Measurements from ENCODE around the gene CCDC141.

- TF ChIP-seq CTCF (IDR thresholded peaks at IDR 0.05; ENCODE audit: poor library complexity) (no peak), EZH2 (IDR thresholded peaks at IDR 0.05; ENCODE audit: borderline replicate concordance) (no peak), EZH2phosphoT487 (IDR thresholded peaks at IDR 0.05; ENCODE audit: low read depth, severe bottlenecking, unreplicated experiment) (no peak)
Observed at GRCh38 chr2:179022685-179023084, 27.3 kb downstream of the CCDC141 start.

Measured in hepatocyte (in vitro differentiated cells).